ENCODE measurements around the gene RCAN1. TPM values are rescaled to one million over a fixed set of nuclear protein-coding genes. Genes with fewer than 3 reads are reported as not detected.

Gene RCAN1
- total and polyA plus RNA-seq, 2 of the 4 experiments (the other 2 are of a cell fraction), result 53.5 to 175 TPM

GRCh38 chr21:34530261-34530660 is 84.7 kb downstream of the RCAN1 start:
- H2AK5ac ChIP-seq (ENCODE audit: low read depth, low read length), result no peak overlapping the region
- H2AK9ac ChIP-seq (replicated peaks; ENCODE audit: low read depth, low read length, poor library complexity), result no peak overlapping the region
- ChIA-PET POLR2A (ENCODE audit: unreplicated experiment) (no interaction called here), CTCF (no interaction called here)
- H4K91ac ChIP-seq (ENCODE audit: insufficient read depth, low read depth, low read length), result peak overlapping the region; percentile 4; the same call in 1 of the 2 replicates
- no peak overlapping the region for H3K56ac ChIP-seq (ENCODE audit: extremely low read depth, insufficient read depth, low read length)
- H3K9me3 ChIP-seq (ENCODE audit: control insufficient read depth, insufficient read depth, low read length), result no peaks in the 10 kb centered on the region
- peaks cover 0 to 20% of the 10 kb centered on the region in 2 experiments; a peak in 3 of 4 replicates for H3K79me1 ChIP-seq (ENCODE audit: low read depth in 1 of 2, low read length in 2 of 2)
- H3K9me1 ChIP-seq (ENCODE audit: insufficient read depth, low read length), result 0 out of 2 replicates have a peak, but pooled peaks cover 8% of the 10 kb centered on the region
- H3K9ac ChIP-seq (ENCODE audit: low read depth, low read length), result no peak overlapping the region
- peak overlapping the region; percentile 27; the same call in 1 of the 2 replicates for H3K27ac ChIP-seq (ENCODE audit: insufficient read depth, low read length)
- 0 out of 3 replicates have a peak overlapping the region, but pooled peaks have one; percentile 47 for H2BK15ac ChIP-seq (ENCODE audit: low read depth, low read length)
- no peaks in the 10 kb centered on the region for H3K36me3 ChIP-seq (ENCODE audit: control insufficient read depth, insufficient read depth, low read length)
- peak; percentile 22; the same call in 1 of the 2 replicates for ATAC-seq (ENCODE audit: low read depth)
- H4K8ac ChIP-seq (ENCODE audit: low read depth in 2 of 2, low read length in 2 of 2), result peak overlapping the region in 1 of 2 experiments; percentile 49; a peak in 2 of 4 replicates
- peak overlapping the region; percentile 84 for H2BK5ac ChIP-seq (ENCODE audit: low read depth, low read length, poor library complexity, severe bottlenecking)
- peak; percentile 86 for DNase-seq
- H3K4me3 ChIP-seq (ENCODE audit: insufficient read depth, low read depth, low read length), result no peak overlapping the region
- no peaks in the 10 kb centered on the region for H3K27me3 ChIP-seq (ENCODE audit: control insufficient read depth, insufficient read depth, low read length)
- no peak overlapping the region for H3K14ac ChIP-seq (replicated peaks; ENCODE audit: low read depth, low read length)
- peaks cover 7% of the 10 kb centered on the region; the same call in 1 of the 2 replicates for H3K4me1 ChIP-seq (ENCODE audit: control insufficient read depth, insufficient read depth, low read length)
- H4K5ac ChIP-seq (ENCODE audit: low read depth, low read length), result no peak overlapping the region
- intact Hi-C loops (cut with micrococcal nuclease) (no loop called here), dilution Hi-C loops (cut with HindIII; ENCODE audit: low sequenced_read_pairs, unreplicated experiment) (no loop called here), in situ Hi-C loops (cut with MboI; ENCODE audit: low sequenced_read_pairs) (no loop called here)
- peak overlapping the region; percentile 70; the same call in 1 of the 2 replicates for H2BK120ac ChIP-seq (ENCODE audit: low read depth, low read length)
- no peak overlapping the region for H3K4me2 ChIP-seq (ENCODE audit: low read depth, low read length)
- 0 out of 2 replicates have a peak overlapping the region, but pooled peaks have one; percentile 26 for H3K23ac ChIP-seq (ENCODE audit: low read depth, low read length)
- H2BK20ac ChIP-seq (ENCODE audit: low read depth, low read length), result peak overlapping the region; percentile 50; the same call in 1 of the 2 replicates
- peak overlapping the region; percentile 44; the same call in 1 of the 2 replicates for H3K18ac ChIP-seq (ENCODE audit: low read depth, low read length)
- H4K20me1 ChIP-seq (ENCODE audit: insufficient read depth, low read length), result 0 out of 2 replicates have a peak, but pooled peaks cover under 1% of the 10 kb centered on the region
- no peak for TF ChIP-seq SMC3 (IDR thresholded peaks at IDR 0.05; ENCODE audit: low read depth, low read length)
- peak; percentile 45 for TF ChIP-seq CEBPB (IDR thresholded peaks at IDR 0.05; ENCODE audit: low read depth, low read length)
- peak; percentile 26; the same call in 1 of the 2 replicates for TF ChIP-seq MAFK (IDR thresholded peaks at IDR 0.05; ENCODE audit: low read depth, low read length)
- BruUV-seq (replicated peaks), result no TSS peak
- H2AFZ ChIP-seq (replicated peaks; ENCODE audit: low read length, poor library complexity), result no peak overlapping the region
- H3K4ac ChIP-seq (ENCODE audit: low read depth, low read length), result 0 out of 2 replicates have a peak overlapping the region, but pooled peaks have one; percentile 7

All from IMR-90 (cell line).